GM19193 (cell line): ENCODE data around the gene EEA1.

Source experiments
- POLR2A ChIP-seq: IDR thresholded peaks from 4 replicates; pipeline ENCODE4 v1.6.1; 2011; ENCODE audit not compliant: insufficient read depth, insufficient read length; ENCODE audit errors: extremely low read depth

Gene EEA1

GRCh38 chr12:92876496-92876895, 52.6 kb downstream of the EEA1 start:
- TF ChIP-seq POLR2A, result no peak

GRCh38 chr12:92871116-92871515, 58.0 kb downstream of the EEA1 start:
- TF ChIP-seq POLR2A, result no peak

- TF ChIP-seq POLR2A, result no peak
Observed at GRCh38 chr12:92866418-92866817, 62.7 kb downstream of the EEA1 start.

GRCh38 chr12:92863251-92863650, 65.8 kb downstream of the EEA1 start:
- TF ChIP-seq POLR2A, result no peak

- TF ChIP-seq POLR2A, result no peak
Observed at GRCh38 chr12:92861381-92861780, 67.7 kb downstream of the EEA1 start.

GRCh38 chr12:92860521-92860920, 68.6 kb downstream of the EEA1 start:
- TF ChIP-seq POLR2A, result no peak

GRCh38 chr12:92859650-92860386, 69.3 kb downstream of the EEA1 start:
- no peak for TF ChIP-seq POLR2A

GRCh38 chr12:92857818-92858217, 71.3 kb downstream of the EEA1 start:
- no peak for TF ChIP-seq POLR2A

GRCh38 chr12:92854344-92854743, 74.8 kb downstream of the EEA1 start:
- TF ChIP-seq POLR2A, result no peak

- no peak for TF ChIP-seq POLR2A
Observed at GRCh38 chr12:92848740-92849139, 80.4 kb downstream of the EEA1 start.

GRCh38 chr12:92847368-92847767, 81.7 kb downstream of the EEA1 start:
- TF ChIP-seq POLR2A, result no peak

GRCh38 chr12:92845329-92845728, 83.8 kb downstream of the EEA1 start:
- TF ChIP-seq POLR2A, result no peak

- no peak for TF ChIP-seq POLR2A
Observed at GRCh38 chr12:92844151-92844763, 84.8 kb downstream of the EEA1 start.

GRCh38 chr12:92829686-92830282, 99.3 kb downstream of the EEA1 start:
- no peak for TF ChIP-seq POLR2A

- no peak for TF ChIP-seq POLR2A
Observed at GRCh38 chr12:92828565-92828964, 100.5 kb downstream of the EEA1 start.

GRCh38 chr12:92827836-92828431, 101.2 kb downstream of the EEA1 start:
- no peak for TF ChIP-seq POLR2A
